ENCODE measurements around the gene PREP. TPM values are rescaled to one million over a fixed set of nuclear protein-coding genes. Genes with fewer than 3 reads are reported as not detected.

The PREP gene
- total RNA-seq, 1 experiment from 2014 or later: 69.9 TPM

DNA sequence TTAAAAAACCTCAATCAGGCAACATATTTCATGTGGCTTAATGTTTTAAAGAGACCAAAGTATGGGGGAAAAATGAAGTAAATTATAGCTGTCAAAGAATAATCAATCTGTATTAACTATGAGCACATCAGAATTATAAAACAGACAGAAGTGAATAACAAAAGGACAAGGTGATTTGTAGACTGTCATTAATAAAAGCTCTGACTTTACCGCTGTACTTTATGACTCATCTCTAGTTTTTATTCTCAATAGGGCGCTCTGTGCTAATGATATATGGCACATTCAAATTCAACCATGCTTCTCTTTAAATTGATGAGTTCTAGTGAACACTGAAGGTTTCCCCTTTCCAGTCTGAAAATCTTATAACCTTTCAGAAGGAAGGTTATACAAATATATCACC, 72.0 kb downstream of the PREP start:
- no TSS peak for BruUV-seq (replicated peaks)
- Histone ChIP-seq H3K9me3 (no peaks in the 10 kb centered on the region), H3K27me3 (replicated peaks; ENCODE audit: control insufficient read depth, insufficient read depth, low read length) (no peaks in the 10 kb centered on the region), H3K4me1 (no peaks in the 10 kb centered on the region), H3K4me3 (ENCODE audit: low read depth, low read length) (no peak overlapping the region), H3K36me3 (ENCODE audit: control insufficient read depth, insufficient read depth, low read length) (no peaks in the 10 kb centered on the region)
- ChIA-PET POLR2A (no interaction called here), CTCF (no interaction called here)
- H3K4me3 Mint-ChIP-seq (ENCODE audit: unreplicated experiment): no peak overlapping the region
- no peaks in the 10 kb centered on the region for H3K9me3 Mint-ChIP-seq (ENCODE audit: unreplicated experiment)
- intact Hi-C loops (cut with micrococcal nuclease; ENCODE audit: unreplicated experiment): no loop called here
- H3K4me1 Mint-ChIP-seq (ENCODE audit: low read depth, unreplicated experiment): no peaks in the 10 kb centered on the region
- TF ChIP-seq, protein P1, sequence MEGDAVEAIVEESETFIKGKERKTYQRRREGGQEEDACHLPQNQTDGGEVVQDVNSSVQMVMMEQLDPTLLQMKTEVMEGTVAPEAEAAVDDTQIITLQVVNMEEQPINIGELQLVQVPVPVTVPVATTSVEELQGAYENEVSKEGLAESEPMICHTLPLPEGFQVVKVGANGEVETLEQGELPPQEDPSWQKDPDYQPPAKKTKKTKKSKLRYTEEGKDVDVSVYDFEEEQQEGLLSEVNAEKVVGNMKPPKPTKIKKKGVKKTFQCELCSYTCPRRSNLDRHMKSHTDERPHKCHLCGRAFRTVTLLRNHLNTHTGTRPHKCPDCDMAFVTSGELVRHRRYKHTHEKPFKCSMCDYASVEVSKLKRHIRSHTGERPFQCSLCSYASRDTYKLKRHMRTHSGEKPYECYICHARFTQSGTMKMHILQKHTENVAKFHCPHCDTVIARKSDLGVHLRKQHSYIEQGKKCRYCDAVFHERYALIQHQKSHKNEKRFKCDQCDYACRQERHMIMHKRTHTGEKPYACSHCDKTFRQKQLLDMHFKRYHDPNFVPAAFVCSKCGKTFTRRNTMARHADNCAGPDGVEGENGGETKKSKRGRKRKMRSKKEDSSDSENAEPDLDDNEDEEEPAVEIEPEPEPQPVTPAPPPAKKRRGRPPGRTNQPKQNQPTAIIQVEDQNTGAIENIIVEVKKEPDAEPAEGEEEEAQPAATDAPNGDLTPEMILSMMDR (IDR thresholded peaks at IDR 0.05; ENCODE audit: insufficient read depth in 1 of 2, low read depth in 1 of 2, low read length in 1 of 2, severe bottlenecking in 1 of 2, unreplicated experiment in 1 of 2): no peak
- no peak for DNase-seq
- peaks cover 34% of the 10 kb centered on the region for H3K36me3 Mint-ChIP-seq (ENCODE audit: insufficient read depth, unreplicated experiment)
- H3K27ac Mint-ChIP-seq (ENCODE audit: unreplicated experiment): no peak overlapping the region
- no peaks in the 10 kb centered on the region for H3K27me3 Mint-ChIP-seq (ENCODE audit: insufficient read depth, unreplicated experiment)

DNA sequence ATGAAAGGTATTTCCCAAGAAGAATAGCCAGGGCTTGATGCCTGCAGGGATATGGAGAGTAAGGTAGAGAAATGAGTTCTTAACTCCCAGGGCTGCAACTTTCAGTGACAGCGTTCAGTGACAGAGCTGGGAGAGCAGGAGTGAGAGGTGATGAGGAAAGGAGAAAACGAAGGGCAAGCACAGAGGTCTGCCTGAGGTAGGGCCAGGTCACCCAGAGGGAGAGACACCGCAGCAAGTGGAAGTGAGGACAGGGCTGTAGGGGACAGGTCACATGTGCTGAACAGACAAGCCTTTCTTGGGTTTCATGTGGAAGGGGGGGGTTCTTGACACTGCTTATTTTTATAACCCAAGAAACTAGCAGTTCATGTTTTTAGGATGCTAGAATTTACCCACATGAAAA, 72.5 kb downstream of the PREP start:
- BruUV-seq (replicated peaks): no TSS peak
- Mint-ChIP-seq H3K27me3 (ENCODE audit: insufficient read depth, unreplicated experiment) (no peaks in the 10 kb centered on the region), H3K36me3 (ENCODE audit: insufficient read depth, unreplicated experiment) (peaks cover 39% of the 10 kb centered on the region), H3K9me3 (ENCODE audit: unreplicated experiment) (no peaks in the 10 kb centered on the region), H3K4me3 (ENCODE audit: unreplicated experiment) (no peak overlapping the region), H3K4me1 (ENCODE audit: low read depth, unreplicated experiment) (no peaks in the 10 kb centered on the region), H3K27ac (ENCODE audit: unreplicated experiment) (no peak overlapping the region)
- no peaks in the 10 kb centered on the region for H3K4me1 ChIP-seq
- ChIA-PET POLR2A (no interaction called here), CTCF (no interaction called here)
- H3K36me3 ChIP-seq (ENCODE audit: control insufficient read depth, insufficient read depth, low read length): no peaks in the 10 kb centered on the region
- TF ChIP-seq, protein P1 (IDR thresholded peaks at IDR 0.05; ENCODE audit: insufficient read depth in 1 of 2, low read depth in 1 of 2, low read length in 1 of 2, severe bottlenecking in 1 of 2, unreplicated experiment in 1 of 2): no peak
- intact Hi-C loops (cut with micrococcal nuclease; ENCODE audit: unreplicated experiment): no loop called here
- no peak for DNase-seq
- no peak overlapping the region for H3K4me3 ChIP-seq (ENCODE audit: low read depth, low read length)
- H3K27me3 ChIP-seq (replicated peaks; ENCODE audit: control insufficient read depth, insufficient read depth, low read length): no peaks in the 10 kb centered on the region
- no peaks in the 10 kb centered on the region for H3K9me3 ChIP-seq

DNA sequence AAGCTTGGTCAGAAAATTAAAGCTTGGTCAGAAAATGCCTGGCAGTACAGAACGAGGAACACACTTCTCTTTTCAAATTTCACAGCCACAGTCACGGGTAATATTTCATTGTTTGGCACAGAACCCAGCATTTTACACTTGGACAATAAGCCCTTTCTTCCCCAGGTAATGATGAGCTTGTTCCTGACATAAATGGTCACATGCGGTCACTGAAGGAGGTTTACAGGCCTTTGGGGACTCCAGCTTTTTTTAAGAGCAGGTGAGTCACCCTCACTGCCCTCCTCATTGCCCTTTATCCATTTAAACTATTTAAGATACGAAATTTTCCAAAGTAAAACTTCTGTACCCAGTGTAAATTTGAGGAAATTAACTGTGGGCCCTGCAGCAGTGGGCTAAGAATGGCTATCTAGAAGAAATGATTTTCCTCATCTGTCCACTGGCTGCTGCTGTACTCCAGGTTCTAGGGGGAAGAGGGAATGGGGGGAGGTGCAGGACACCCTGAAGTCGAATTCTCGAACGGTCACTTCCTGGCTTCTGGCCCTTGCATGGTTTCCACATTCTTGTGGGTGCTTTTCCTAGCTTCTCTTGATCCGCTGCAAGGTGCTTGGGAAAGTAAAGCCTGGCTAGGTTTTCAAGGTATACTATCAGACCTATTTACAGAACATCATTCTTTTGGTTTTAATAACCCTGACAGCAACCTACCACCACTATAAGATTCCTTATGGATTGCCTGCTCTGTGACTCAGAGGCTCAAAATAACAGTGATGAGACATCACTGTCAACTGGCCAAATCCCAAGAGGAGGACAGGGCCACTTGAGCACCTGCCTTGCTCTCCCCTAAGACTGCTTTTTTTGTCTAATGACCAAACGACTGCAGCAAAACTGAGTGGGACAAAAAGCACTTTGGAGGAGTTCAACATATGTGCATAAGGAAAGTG, 75.8 kb downstream of the PREP start:
- Mint-ChIP-seq H3K4me3 (ENCODE audit: unreplicated experiment) (no peak overlapping the region), H3K9me3 (ENCODE audit: unreplicated experiment) (no peaks in the 10 kb centered on the region), H3K27ac (ENCODE audit: unreplicated experiment) (no peak overlapping the region), H3K4me1 (ENCODE audit: low read depth, unreplicated experiment) (no peaks in the 10 kb centered on the region), H3K27me3 (ENCODE audit: insufficient read depth, unreplicated experiment) (no peaks in the 10 kb centered on the region), H3K36me3 (ENCODE audit: insufficient read depth, unreplicated experiment) (peaks cover 47% of the 10 kb centered on the region)
- BruUV-seq (replicated peaks): no TSS peak
- TF ChIP-seq, protein P1 (IDR thresholded peaks at IDR 0.05; ENCODE audit: insufficient read depth in 1 of 2, low read depth in 1 of 2, low read length in 1 of 2, severe bottlenecking in 1 of 2, unreplicated experiment in 1 of 2): no peak
- ChIA-PET CTCF (no interaction called here), POLR2A (no interaction called here)
- Histone ChIP-seq H3K4me1 (no peaks in the 10 kb centered on the region), H3K36me3 (ENCODE audit: control insufficient read depth, insufficient read depth, low read length) (no peaks in the 10 kb centered on the region), H3K9me3 (no peaks in the 10 kb centered on the region), H3K27me3 (replicated peaks; ENCODE audit: control insufficient read depth, insufficient read depth, low read length) (no peaks in the 10 kb centered on the region), H3K4me3 (ENCODE audit: low read depth, low read length) (no peak overlapping the region)
- intact Hi-C loops (cut with micrococcal nuclease; ENCODE audit: unreplicated experiment): no loop called here
- no peak for DNase-seq
